GM10248 (cell line): Measurements from ENCODE around the gene PGBD5.

ENCODE experiments used
- CTCF ChIA-PET: fragments of 300-600 bp; sonication (Branson Sonifier 250); formaldehyde crosslinking; extraction: SDS; loops from one replicate; lab custom pipeline; 2021; ENCODE audit warnings: antibody characterized with exemption; lab: Yijun Ruan, JAX
- POLR2A ChIA-PET: fragments of 350-650 bp; sonication (Branson Sonifier 250); formaldehyde crosslinking; extraction: SDS; loops from one replicate; lab custom pipeline; 2020; ENCODE audit warnings: antibody characterized with exemption; lab: Yijun Ruan, JAX
- DNase-seq: peaks from one replicate; pipeline ENCODE4 v3.0.0; 2012; ENCODE audit errors: extremely low spot score
- CTCF ChIP-seq: IDR thresholded peaks from 2 replicates; pipeline ENCODE4 v1.5.1; 2012; ENCODE audit warnings: mild to moderate bottlenecking, low read depth; ENCODE audit errors: extremely low read depth, missing control alignments, control extremely low read depth

Gene PGBD5

GRCh38 chr1:230387876-230388275, 38.3 kb downstream of the PGBD5 start:
- POLR2A ChIA-PET: no interaction called here
- CTCF ChIA-PET: no interaction called here
- DNase-seq: no peak

GRCh38 chr1:230387296-230387695, 38.8 kb downstream of the PGBD5 start:
- TF ChIP-seq CTCF: no peak
- no peak for DNase-seq
- ChIA-PET POLR2A (no interaction called here), CTCF (interaction anchor here (1.6 kb wide), 1 partner anchor 21 kb away, joined by 3 read pairs; no protein-coding TSS in a partner anchor)

More at GRCh38 chr1:230387876-230388275, 38.3 kb downstream of the PGBD5 start:
- no peak for TF ChIP-seq CTCF

GRCh38 chr1:230386637-230387262, 39.4 kb downstream of the PGBD5 start:
- no peak for DNase-seq
- ChIA-PET POLR2A (no interaction called here), CTCF (interaction anchor here (1.6 to 1.9 kb wide), 2 partner anchors 9 to 20 kb away, joined by 3 to 4 read pairs; no protein-coding TSS in a partner anchor)
- TF ChIP-seq CTCF: no peak

- TF ChIP-seq CTCF: no peak
- DNase-seq: no peak
- ChIA-PET CTCF (interaction anchor here (1.5 to 1.9 kb wide), 3 partner anchors 8 to 19 kb away, joined by 3 to 4 read pairs (median 4); no protein-coding TSS in a partner anchor), POLR2A (no interaction called here)
Measured at GRCh38 chr1:230385930-230386329, 40.2 kb downstream of the PGBD5 start.

GRCh38 chr1:230385158-230385450, 41.0 kb downstream of the PGBD5 start:
- TF ChIP-seq CTCF: no peak
- CTCF ChIA-PET: interaction anchor here (1.5 to 1.9 kb wide), 2 partner anchors 8 to 10 kb away, joined by 4 read pairs; no protein-coding TSS in a partner anchor
- no peak for DNase-seq
- POLR2A ChIA-PET: no interaction called here

- POLR2A ChIA-PET: no interaction called here
Measured at GRCh38 chr1:230384380-230385157, 41.6 kb downstream of the PGBD5 start.

More at GRCh38 chr1:230384380-230385157, 41.6 kb downstream of the PGBD5 start:
- TF ChIP-seq CTCF: no peak
- CTCF ChIA-PET: interaction anchor here (1.5 to 1.9 kb wide), 2 partner anchors 7 to 10 kb away, joined by 4 read pairs; no protein-coding TSS in a partner anchor
- no peak for DNase-seq
